Tibial nerve (tissue), 4 donors: Measurements from ENCODE around the gene ANKS1A.

Experiments
- EP300 ChIP-seq, 2 donors: sonication (generic); formaldehyde crosslinking; IDR thresholded peaks; one replicate each; pipeline ENCODE4 v1.6.1; 2017; ENCODE audit warnings: antibody characterized with exemption in 2 of 2, mild to moderate bottlenecking in 1 of 2
- TF ChIP-seq, protein P1 (sequence below), 5 experiments: fragments of 200-600 bp in 3 of 5; fragments of 450-650 bp in 2 of 5; sonication (generic) in 3 of 5; IDR thresholded peaks; one replicate each; pipeline ENCODE4 v1.5.1; 2016 to 2019; ENCODE audit warnings: antibody characterized with exemption in 5 of 5, mild to moderate bottlenecking in 3 of 5, moderate library complexity in 2 of 5

DNA sequence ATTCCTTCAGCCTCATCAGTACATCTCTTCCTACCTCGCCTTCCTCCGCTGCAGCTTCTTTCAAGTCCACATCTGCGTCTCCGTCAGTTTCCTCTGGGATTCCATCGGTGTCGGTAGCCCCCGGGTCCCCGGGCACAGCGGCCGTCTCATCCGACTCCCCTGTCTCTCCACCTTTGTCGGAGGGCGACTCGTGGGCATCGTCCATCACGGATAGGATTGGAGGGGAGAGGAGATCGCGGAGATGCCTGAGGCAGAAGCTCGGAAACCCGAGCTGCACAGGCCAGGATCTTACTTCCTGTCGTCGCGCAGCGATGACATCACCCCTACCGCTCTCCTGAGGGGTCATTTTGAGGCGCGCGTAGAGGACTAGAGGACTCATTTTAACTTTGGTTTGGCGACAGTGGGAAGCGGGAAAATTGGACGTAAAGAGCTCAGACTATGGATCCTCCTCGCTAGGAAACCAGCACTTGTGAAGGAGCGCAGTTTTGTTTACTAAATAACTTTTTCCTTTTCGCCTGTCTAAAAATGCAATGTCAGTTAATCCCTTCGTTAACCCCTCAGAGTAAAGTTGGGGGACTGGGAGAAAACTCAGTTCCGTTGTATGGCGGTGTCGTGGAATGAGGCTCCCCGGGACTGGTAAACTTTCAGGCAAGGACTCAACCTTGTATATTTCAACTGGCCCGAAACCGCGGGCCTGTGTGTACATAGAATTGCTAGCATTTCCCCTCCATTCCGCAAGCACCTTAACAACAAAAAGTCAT is 1.1 kb upstream of the ANKS1A start, which contains the start of gene TAF11:
- TF ChIP-seq, protein P1, sequence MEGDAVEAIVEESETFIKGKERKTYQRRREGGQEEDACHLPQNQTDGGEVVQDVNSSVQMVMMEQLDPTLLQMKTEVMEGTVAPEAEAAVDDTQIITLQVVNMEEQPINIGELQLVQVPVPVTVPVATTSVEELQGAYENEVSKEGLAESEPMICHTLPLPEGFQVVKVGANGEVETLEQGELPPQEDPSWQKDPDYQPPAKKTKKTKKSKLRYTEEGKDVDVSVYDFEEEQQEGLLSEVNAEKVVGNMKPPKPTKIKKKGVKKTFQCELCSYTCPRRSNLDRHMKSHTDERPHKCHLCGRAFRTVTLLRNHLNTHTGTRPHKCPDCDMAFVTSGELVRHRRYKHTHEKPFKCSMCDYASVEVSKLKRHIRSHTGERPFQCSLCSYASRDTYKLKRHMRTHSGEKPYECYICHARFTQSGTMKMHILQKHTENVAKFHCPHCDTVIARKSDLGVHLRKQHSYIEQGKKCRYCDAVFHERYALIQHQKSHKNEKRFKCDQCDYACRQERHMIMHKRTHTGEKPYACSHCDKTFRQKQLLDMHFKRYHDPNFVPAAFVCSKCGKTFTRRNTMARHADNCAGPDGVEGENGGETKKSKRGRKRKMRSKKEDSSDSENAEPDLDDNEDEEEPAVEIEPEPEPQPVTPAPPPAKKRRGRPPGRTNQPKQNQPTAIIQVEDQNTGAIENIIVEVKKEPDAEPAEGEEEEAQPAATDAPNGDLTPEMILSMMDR (IDR thresholded peaks at IDR 0.05): peak in 1 of 5 experiments; percentile 42
- peak; percentile 88 to 98 for TF ChIP-seq EP300 (IDR thresholded peaks at IDR 0.05)
